K562 (cell line): Measurements from ENCODE around the gene SLC1A5. TPM values are rescaled to one million over a fixed set of nuclear protein-coding genes. Genes with fewer than 3 reads are reported as not detected.

Experiments used
- ARID1B ChIP-seq: fragments of 450-650 bp; IDR thresholded peaks from 2 replicates; pipeline ENCODE4 v1.6.1; 2016; ENCODE audit warnings: antibody characterized with exemption, mild to moderate bottlenecking, inconsistent platforms
- MAFK ChIP-seq: IDR thresholded peaks from 2 replicates; pipeline ENCODE4 v1.6.1; 2011; ENCODE audit warnings: low read length, improper control_type of control experiment
- MYBL2 ChIP-seq, 2 experiments: fragments of 450-650 bp in 1 of 2; sonication (generic) in 1 of 2; formaldehyde crosslinking in 1 of 2; IDR thresholded peaks; 2 replicates each; pipeline versions ENCODE4 v1.6.1 to v1.8.1; 2017 to 2022; ENCODE audit warnings: borderline replicate concordance in 1 of 2, inconsistent platforms in 1 of 2, low read depth in 1 of 2, mild to moderate bottlenecking in 1 of 2, missing genetic modification reagents in 1 of 2, moderate library complexity in 1 of 2
- PHF21A ChIP-seq: fragments of 450-650 bp; IDR thresholded peaks from 2 replicates; pipeline ENCODE4 v1.6.1; 2017; ENCODE audit warnings: low read depth, borderline replicate concordance
- RAD21 ChIP-seq, 2 experiments: fragments of 250-450 bp in 1 of 2; fragments of 450-650 bp in 1 of 2; sonication (Bioruptor Pico) in 1 of 2; formaldehyde crosslinking in 1 of 2; IDR thresholded peaks in 1 of 2; conservative IDR thresholded peaks in 1 of 2; 2 replicates each; pipeline versions ENCODE4 v1.4.0 to v1.8.0; 2020 to 2022; ENCODE audit warnings: mild to moderate bottlenecking in 2 of 2, moderate library complexity in 1 of 2
- RCOR1 ChIP-seq, 2 experiments: IDR thresholded peaks; 2 replicates each; pipeline ENCODE4 v1.6.1; 2012; ENCODE audit warnings: low read depth in 2 of 2, low read length in 2 of 2, borderline replicate concordance in 1 of 2, improper control_type of control experiment in 1 of 2
- RFX1 ChIP-seq: fragments of 450-650 bp; IDR thresholded peaks from 2 replicates; pipeline ENCODE4 v1.6.1; 2016; ENCODE audit warnings: mild to moderate bottlenecking, moderate library complexity
- SRSF7 ChIP-seq: fragments of 200-400 bp; formaldehyde crosslinking; optimal IDR thresholded peaks from 2 replicates; pipeline ENCODE3; 2017; ENCODE audit warnings: mild to moderate bottlenecking, low read depth, low read length
- ZKSCAN1 ChIP-seq: fragments of 150-350 bp; IDR thresholded peaks from 2 replicates; pipeline ENCODE4 v1.6.1; 2016; ENCODE audit warnings: low read depth, low read length
- ZNF175 ChIP-seq: fragments of 200-800 bp; sonication (Bioruptor generic); IDR thresholded peaks from 2 replicates; pipeline ENCODE4 v1.6.1; 2016; ENCODE audit warnings: low read depth, mild to moderate bottlenecking, missing genetic modification characterization, missing compliant biosample characterization
- ZNF551 ChIP-seq: fragments of 250-450 bp; sonication (Bioruptor Pico); IDR thresholded peaks from 2 replicates; pipeline ENCODE4 v1.5.0; 2021; ENCODE audit warnings: mild to moderate bottlenecking, moderate library complexity
- ZNF561 ChIP-seq: fragments of 450-650 bp; formaldehyde crosslinking; conservative IDR thresholded peaks from 2 replicates; pipeline ENCODE4 v1.4.0; 2020; ENCODE audit warnings: mild to moderate bottlenecking, moderate library complexity
- polyA plus RNA-seq, 8 experiments: library from polyadenylated mRNA; depleted of rRNA in 4 of 8; stranded (reverse) in 5 of 8; unstranded in 3 of 8; fragments of >200 nt; fragmentation: Nextera tagmentation in 2 of 8; fragmentation: Illumina TruSeq in 1 of 8; extraction: Ambion mirVana in 2 of 8; extraction: Trizol in 1 of 8; gene quantifications; 2 replicates each; pipeline versions ENCODE4 v1.2.1 to v1.2.3, GENCODE V29; 2011 to 2014; ENCODE audit warnings: inconsistent platforms in 1 of 8, missing spikeins in 1 of 8
- total RNA-seq, 7 experiments: library from RNA; depleted of rRNA in 6 of 7; stranded (reverse); fragments of >200 nt in 6 of 7; fragmentation: Illumina TruSeq in 2 of 7; extraction: Trizol in 2 of 7; gene quantifications; 2 replicates each; pipeline versions ENCODE4 v1.2.1 to v1.2.3, GENCODE V29; 2011 to 2021; ENCODE audit warnings: low replicate concordance in 1 of 7
- TF ChIP-seq, protein P1 (sequence below): sonication (generic); formaldehyde crosslinking; IDR thresholded peaks from 2 replicates; pipeline ENCODE4 v1.4.0; 2020; ENCODE audit warnings: mild to moderate bottlenecking, missing genetic modification reagents
- TF ChIP-seq, protein P2 (sequence below): fragments of 450-650 bp; formaldehyde crosslinking; IDR thresholded peaks from 2 replicates; pipeline ENCODE4 v1.4.0; 2022; ENCODE audit warnings: missing genetic modification characterization
- TF ChIP-seq, protein P3 (sequence below): fragments of 450-650 bp; IDR thresholded peaks from 2 replicates; pipeline ENCODE4 v1.6.1; 2014; ENCODE audit warnings: low read depth, mild to moderate bottlenecking, moderate library complexity, borderline replicate concordance
- TF ChIP-seq, protein P4 (sequence below): fragments of 450-650 bp; IDR thresholded peaks from 2 replicates; pipeline ENCODE4 v1.7.0; 2016; ENCODE audit warnings: borderline replicate concordance
- TF ChIP-seq, protein P5 (sequence below), 2 experiments: fragments of 450-650 bp in 1 of 2; sonication (generic) in 1 of 2; formaldehyde crosslinking; conservative IDR thresholded peaks; 2 replicates each; pipeline versions ENCODE4 v1.4.0 to v1.8.1; 2020 to 2022; ENCODE audit warnings: mild to moderate bottlenecking in 1 of 2, missing genetic modification reagents in 1 of 2

The SLC1A5 gene
- total and polyA plus RNA-seq, 9 of the 15 experiments (the other 6 are each of a cell fraction or from before 2014, with no cell fraction given) = 31.2 to 417 (median 134) TPM

DNA sequence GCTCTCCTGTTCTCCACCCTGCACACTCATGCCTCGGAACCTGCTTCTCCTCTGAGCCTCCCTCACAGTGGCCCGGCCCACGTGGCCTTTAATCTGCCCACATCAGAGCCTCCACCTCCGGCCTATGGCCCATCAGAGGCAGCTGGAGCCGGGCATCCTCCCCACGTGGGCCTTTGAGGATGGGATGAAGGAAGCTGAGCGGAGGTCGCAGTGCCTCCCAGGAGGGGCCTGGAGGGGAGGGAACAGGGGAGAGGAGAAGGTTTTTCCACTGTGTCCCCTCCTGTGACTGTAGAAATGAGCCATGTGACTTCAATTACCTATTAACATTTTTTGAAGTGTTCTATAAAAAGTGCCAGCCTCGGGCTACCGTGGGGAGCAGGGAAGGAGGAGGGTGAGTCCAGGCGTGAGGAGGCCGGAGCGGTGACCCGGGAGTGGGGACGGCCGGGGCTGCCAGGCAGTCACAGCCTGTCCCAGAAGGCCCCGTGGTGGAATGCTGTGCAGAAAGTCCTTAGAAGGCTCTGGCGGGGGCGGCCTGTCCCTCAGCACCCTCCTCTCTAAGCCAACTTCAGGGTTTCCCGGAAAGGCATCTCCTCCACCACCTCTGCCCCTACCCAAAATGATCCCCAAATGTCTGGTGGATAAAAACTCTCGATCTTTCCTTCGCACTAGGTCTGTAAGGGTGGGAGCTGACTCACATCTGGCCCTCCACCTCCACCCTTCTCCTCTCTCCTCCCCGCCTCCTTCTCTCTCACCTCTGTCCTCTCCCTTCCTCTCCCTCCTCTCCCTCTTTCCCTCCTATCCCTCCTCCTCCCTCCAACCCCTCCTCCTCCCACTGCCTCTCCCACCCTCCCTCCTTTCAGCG, 24.8 kb upstream of the SLC1A5 start (continued):
- no peak for TF ChIP-seq PHF21A
- 0 out of 4 replicates have a peak, but pooled peaks of 1 of the 2 experiments have one; percentile 22 for TF ChIP-seq RCOR1 (IDR thresholded peaks at IDR 0.05; ENCODE audit: borderline replicate concordance in 1 of 2, low read depth in 2 of 2, low read length in 2 of 2)
- no peak for TF ChIP-seq SRSF7
- TF ChIP-seq ZNF561 (CRISPR knock-in tag) = no peak
- TF ChIP-seq, protein P1, sequence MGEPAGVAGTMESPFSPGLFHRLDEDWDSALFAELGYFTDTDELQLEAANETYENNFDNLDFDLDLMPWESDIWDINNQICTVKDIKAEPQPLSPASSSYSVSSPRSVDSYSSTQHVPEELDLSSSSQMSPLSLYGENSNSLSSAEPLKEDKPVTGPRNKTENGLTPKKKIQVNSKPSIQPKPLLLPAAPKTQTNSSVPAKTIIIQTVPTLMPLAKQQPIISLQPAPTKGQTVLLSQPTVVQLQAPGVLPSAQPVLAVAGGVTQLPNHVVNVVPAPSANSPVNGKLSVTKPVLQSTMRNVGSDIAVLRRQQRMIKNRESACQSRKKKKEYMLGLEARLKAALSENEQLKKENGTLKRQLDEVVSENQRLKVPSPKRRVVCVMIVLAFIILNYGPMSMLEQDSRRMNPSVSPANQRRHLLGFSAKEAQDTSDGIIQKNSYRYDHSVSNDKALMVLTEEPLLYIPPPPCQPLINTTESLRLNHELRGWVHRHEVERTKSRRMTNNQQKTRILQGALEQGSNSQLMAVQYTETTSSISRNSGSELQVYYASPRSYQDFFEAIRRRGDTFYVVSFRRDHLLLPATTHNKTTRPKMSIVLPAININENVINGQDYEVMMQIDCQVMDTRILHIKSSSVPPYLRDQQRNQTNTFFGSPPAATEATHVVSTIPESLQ (CRISPR knock-in tag) = no peak
- TF ChIP-seq ZNF175 (CRISPR knock-in tag) = no peak
- TF ChIP-seq ZNF551 (CRISPR knock-in tag) = no peak
- no peak for TF ChIP-seq ARID1B
- TF ChIP-seq RFX1 = no peak
- TF ChIP-seq, protein P2, sequence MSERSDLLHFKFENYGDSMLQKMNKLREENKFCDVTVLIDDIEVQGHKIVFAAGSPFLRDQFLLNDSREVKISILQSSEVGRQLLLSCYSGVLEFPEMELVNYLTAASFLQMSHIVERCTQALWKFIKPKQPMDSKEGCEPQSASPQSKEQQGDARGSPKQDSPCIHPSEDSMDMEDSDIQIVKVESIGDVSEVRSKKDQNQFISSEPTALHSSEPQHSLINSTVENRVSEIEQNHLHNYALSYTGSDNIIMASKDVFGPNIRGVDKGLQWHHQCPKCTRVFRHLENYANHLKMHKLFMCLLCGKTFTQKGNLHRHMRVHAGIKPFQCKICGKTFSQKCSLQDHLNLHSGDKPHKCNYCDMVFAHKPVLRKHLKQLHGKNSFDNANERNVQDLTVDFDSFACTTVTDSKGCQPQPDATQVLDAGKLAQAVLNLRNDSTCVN = no peak
- TF ChIP-seq, protein P3, sequence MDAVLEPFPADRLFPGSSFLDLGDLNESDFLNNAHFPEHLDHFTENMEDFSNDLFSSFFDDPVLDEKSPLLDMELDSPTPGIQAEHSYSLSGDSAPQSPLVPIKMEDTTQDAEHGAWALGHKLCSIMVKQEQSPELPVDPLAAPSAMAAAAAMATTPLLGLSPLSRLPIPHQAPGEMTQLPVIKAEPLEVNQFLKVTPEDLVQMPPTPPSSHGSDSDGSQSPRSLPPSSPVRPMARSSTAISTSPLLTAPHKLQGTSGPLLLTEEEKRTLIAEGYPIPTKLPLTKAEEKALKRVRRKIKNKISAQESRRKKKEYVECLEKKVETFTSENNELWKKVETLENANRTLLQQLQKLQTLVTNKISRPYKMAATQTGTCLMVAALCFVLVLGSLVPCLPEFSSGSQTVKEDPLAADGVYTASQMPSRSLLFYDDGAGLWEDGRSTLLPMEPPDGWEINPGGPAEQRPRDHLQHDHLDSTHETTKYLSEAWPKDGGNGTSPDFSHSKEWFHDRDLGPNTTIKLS = no peak
- no peak for TF ChIP-seq RAD21 (CRISPR knock-in tag; conservative IDR thresholded peaks at IDR 0.05 in 1 of 2, IDR thresholded peaks at IDR 0.05 in 1 of 2)
- no peak for TF ChIP-seq MYBL2 (IDR thresholded peaks at IDR 0.05; ENCODE audit: low read depth)
- TF ChIP-seq MYBL2 (CRISPR knock-in tag; IDR thresholded peaks at IDR 0.05; ENCODE audit: borderline replicate concordance) = no peak
- no peak for TF ChIP-seq MAFK
- TF ChIP-seq, protein P4, sequence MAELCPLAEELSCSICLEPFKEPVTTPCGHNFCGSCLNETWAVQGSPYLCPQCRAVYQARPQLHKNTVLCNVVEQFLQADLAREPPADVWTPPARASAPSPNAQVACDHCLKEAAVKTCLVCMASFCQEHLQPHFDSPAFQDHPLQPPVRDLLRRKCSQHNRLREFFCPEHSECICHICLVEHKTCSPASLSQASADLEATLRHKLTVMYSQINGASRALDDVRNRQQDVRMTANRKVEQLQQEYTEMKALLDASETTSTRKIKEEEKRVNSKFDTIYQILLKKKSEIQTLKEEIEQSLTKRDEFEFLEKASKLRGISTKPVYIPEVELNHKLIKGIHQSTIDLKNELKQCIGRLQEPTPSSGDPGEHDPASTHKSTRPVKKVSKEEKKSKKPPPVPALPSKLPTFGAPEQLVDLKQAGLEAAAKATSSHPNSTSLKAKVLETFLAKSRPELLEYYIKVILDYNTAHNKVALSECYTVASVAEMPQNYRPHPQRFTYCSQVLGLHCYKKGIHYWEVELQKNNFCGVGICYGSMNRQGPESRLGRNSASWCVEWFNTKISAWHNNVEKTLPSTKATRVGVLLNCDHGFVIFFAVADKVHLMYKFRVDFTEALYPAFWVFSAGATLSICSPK = no peak
- TF ChIP-seq, protein P5, sequence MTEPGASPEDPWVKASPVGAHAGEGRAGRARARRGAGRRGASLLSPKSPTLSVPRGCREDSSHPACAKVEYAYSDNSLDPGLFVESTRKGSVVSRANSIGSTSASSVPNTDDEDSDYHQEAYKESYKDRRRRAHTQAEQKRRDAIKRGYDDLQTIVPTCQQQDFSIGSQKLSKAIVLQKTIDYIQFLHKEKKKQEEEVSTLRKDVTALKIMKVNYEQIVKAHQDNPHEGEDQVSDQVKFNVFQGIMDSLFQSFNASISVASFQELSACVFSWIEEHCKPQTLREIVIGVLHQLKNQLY (CRISPR knock-in tag; conservative IDR thresholded peaks at IDR 0.05) = no peak
- no peak for TF ChIP-seq ZKSCAN1
